VCaP (cell line): ENCODE results near the gene TNNT1.

ENCODE experiments used
- H3K27ac ChIP-seq: fragments of 450-650 bp; 2 replicates; pipeline ENCODE4 v1.5.1; 2017
- CTCF ChIP-seq: fragments of 450-650 bp; conservative IDR thresholded peaks from 2 replicates; pipeline ENCODE4 v1.5.1; 2017; ENCODE audit warnings: mild to moderate bottlenecking, moderate library complexity

The TNNT1 gene

GRCh38 chr19:55116859-55117662 lies 31.9 kb downstream of the TNNT1 start, which contains the start of gene PPP1R12C:
Gene PPP1R12C (minus strand): TSS chr19:55117637. CDS start chr19:55117543, 94 bp downstream.
- peak within 1 kb of the TSS; percentile 86 for H3K27ac ChIP-seq
- no peak for TF ChIP-seq CTCF

DNA sequence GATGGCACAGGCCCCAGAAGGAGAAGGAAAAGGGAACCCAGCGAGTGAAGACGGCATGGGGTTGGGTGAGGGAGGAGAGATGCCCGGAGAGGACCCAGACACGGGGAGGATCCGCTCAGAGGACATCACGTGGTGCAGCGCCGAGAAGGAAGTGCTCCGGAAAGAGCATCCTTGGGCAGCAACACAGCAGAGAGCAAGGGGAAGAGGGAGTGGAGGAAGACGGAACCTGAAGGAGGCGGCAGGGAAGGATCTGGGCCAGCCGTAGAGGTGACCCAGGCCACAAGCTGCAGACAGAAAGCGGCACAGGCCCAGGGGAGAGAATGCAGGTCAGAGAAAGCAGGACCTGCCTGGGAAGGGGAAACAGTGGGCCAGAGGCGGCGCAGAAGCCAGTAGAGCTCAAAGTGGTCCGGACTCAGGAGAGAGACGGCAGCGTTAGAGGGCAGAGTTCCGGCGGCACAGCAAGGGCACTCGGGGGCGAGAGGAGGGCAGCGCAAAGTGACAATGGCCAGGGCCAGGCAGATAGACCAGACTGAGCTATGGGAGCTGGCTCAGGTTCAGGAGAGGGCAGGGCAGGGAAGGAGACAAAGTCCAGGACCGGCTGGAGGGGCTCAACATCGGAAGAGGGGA lies 32.7 kb downstream of the TNNT1 start:
- peak overlapping the region; percentile 86 for H3K27ac ChIP-seq
- no peak for TF ChIP-seq CTCF

GRCh38 chr19:55115446-55116065 lies 33.5 kb downstream of the TNNT1 start:
- no peak for TF ChIP-seq CTCF
- H3K27ac ChIP-seq: peak overlapping the region; percentile 86

GRCh38 chr19:55114566-55115145 lies 34.4 kb downstream of the TNNT1 start:
- peak overlapping the region; percentile 86; the same call in 1 of the 2 replicates for H3K27ac ChIP-seq

DNA sequence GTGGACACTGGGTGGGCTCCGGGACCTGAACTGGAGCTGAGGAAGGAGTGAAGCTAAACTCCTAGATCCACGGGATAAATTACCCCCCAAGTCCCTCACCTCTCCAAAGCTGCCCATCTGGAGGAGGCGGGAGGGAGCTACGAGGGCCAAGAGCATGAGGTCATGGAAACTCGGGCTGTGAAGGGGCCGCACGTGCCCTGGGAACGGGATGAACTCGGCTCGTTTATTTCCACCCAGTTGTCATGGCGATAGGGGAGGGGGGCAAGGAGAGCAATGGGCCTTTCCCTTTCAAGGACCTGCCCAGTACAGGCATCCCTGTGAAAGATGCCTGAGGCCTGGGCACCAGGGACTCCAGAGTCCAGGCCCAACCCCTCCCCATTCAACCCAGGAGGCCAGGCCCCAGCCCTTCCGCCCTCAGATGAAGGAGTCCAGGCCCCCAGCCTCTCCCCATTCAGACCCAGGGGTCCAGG lies 35.4 kb downstream of the TNNT1 start:
- TF ChIP-seq CTCF: no peak
- H3K27ac ChIP-seq: no peak overlapping the region

More at GRCh38 chr19:55114566-55115145, 34.4 kb downstream of the TNNT1 start:
- TF ChIP-seq CTCF: no peak

DNA sequence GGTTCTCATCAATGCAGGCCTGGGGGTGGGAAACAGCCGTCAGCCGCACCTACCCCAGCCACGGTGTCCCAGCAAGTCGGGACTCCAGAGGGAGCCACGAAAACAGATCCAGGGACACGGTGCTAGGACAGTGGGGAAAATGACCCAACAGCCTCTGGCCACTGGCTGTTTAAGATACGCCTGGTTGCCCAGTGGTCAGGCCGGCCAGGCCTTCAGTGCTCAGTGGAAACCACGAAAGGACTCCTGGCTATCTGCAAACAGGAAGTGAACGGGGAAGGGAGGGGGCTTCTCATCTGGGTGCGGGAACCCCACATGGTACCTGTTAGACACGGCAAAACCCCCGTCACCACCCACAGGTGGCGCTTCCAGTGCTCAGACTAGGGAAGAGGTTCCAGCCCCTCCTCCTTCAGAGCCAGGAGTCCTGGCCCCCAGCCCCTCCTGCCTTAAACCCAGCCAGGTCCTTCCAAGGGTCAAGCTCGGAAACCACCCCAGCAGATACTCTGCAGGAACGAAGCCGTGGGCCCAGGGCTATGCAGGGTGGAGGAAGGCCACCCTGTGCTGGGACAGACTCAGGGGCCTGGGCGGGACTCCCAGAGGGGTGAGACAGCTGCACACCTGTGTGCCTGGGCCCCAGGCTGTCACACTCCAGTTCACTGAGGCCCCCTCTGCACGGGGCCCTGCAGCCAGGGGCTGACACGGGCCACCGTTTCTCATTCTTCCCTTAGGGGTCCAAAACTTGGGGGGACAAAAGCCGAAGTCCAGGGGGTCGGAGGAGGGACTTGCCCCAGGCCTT lies 36.0 kb downstream of the TNNT1 start:
- TF ChIP-seq CTCF: no peak
- no peak overlapping the region for H3K27ac ChIP-seq
